H1 (cell line): ENCODE measurements around the gene ARID4B. TPM values are rescaled to one million over a fixed set of nuclear protein-coding genes. Genes with fewer than 3 reads are reported as not detected.

ENCODE experiments used
- CTCF ChIA-PET: fragments of 300-600 bp; sonication (Branson Sonifier 250); formaldehyde crosslinking; loops from one replicate; lab custom pipeline; 2021; ENCODE audit not compliant: partially characterized antibody; lab: Charles Lee
- POLR2A ChIA-PET: fragments of 300-600 bp; sonication (Branson Sonifier 250); formaldehyde crosslinking; loops from one replicate; lab custom pipeline; 2021; ENCODE audit warnings: inconsistent platforms; ENCODE audit not compliant: partially characterized antibody; lab: Charles Lee
- DNase-seq, 2 experiments: peaks; one replicate each; pipeline versions ENCODE4 v3.0.0 to v3.0.0-alpha.2; 2010 to 2022; ENCODE audit warnings: low spot score in 2 of 2, low read depth in 1 of 2, mixed read lengths in 1 of 2
- FAIRE-seq: peaks from 2 replicates; lab custom pipeline; 2011; peaks lifted over from hg19 to GRCh38; lab: Jason Lieb, UNC
- H2AFZ ChIP-seq: 2 replicates; pipeline ENCODE4 v1.8.1; 2012; ENCODE audit warnings: low read length, inconsistent platforms
- H2AK5ac ChIP-seq: 2 replicates; pipeline ENCODE4 v1.6.1; 2013; ENCODE audit warnings: low read depth, low read length
- H2BK120ac ChIP-seq: replicated peaks from 2 replicates; pipeline ENCODE3; 2013; ENCODE audit warnings: low read depth, low read length, inconsistent platforms
- H2BK12ac ChIP-seq: 2 replicates; pipeline ENCODE4 v1.6.1; 2013; ENCODE audit warnings: low read depth, low read length
- H2BK15ac ChIP-seq: 2 replicates; pipeline ENCODE4 v1.6.1; 2013; ENCODE audit warnings: low read length
- H2BK20ac ChIP-seq: 2 replicates; pipeline ENCODE4 v1.6.1; 2013; ENCODE audit warnings: low read length
- H2BK5ac ChIP-seq: 2 replicates; pipeline ENCODE4 v1.6.1; 2013; ENCODE audit warnings: low read depth, low read length
- H3K14ac ChIP-seq: 2 replicates; pipeline ENCODE4 v1.6.1; 2013; ENCODE audit warnings: inconsistent platforms; ENCODE audit not compliant: insufficient read length
- H3K18ac ChIP-seq: 2 replicates; pipeline ENCODE4 v1.6.1; 2013; ENCODE audit warnings: low read length; ENCODE audit errors: extremely low read depth
- H3K23ac ChIP-seq: 2 replicates; pipeline ENCODE4 v1.6.1; 2013; ENCODE audit warnings: inconsistent platforms; ENCODE audit not compliant: insufficient read length
- H3K23me2 ChIP-seq: 2 replicates; pipeline ENCODE4 v1.6.1; 2013; ENCODE audit warnings: low read depth, low read length
- H3K27ac ChIP-seq: 2 replicates; pipeline ENCODE4 v1.6.1; 2011; ENCODE audit warnings: low read depth, low read length, inconsistent platforms
- H3K27me3 ChIP-seq, 4 experiments: replicated peaks in 1 of 4; 1 replicate in 1 of 4; 2 replicates in 3 of 4; pipeline versions ENCODE4 v1.6.1 to v1.8.1; 2011 to 2013; ENCODE audit warnings: low read length in 3 of 4, mild to moderate bottlenecking in 3 of 4, inconsistent platforms in 2 of 4, mixed read lengths in 2 of 4, moderate library complexity in 1 of 4; ENCODE audit not compliant: control insufficient read depth in 3 of 4, insufficient read depth in 3 of 4; ENCODE audit errors: extremely low read depth in 1 of 4
- H3K36me3 ChIP-seq, 4 experiments: 2 replicates each; pipeline versions ENCODE4 v1.6.1 to v1.8.1; 2011 to 2013; ENCODE audit warnings: mild to moderate bottlenecking in 4 of 4, low read length in 3 of 4, moderate library complexity in 2 of 4, control low read depth in 1 of 4, inconsistent platforms in 1 of 4; ENCODE audit not compliant: insufficient read depth in 4 of 4, control insufficient read depth in 2 of 4
- H3K4ac ChIP-seq: replicated peaks from 2 replicates; pipeline ENCODE3; 2013; ENCODE audit warnings: low read length, low read depth, mixed read lengths, inconsistent platforms; ENCODE audit not compliant: insufficient read length
- H3K4me1 ChIP-seq, 4 experiments: replicated peaks in 1 of 4; 1 replicate in 1 of 4; 2 replicates in 3 of 4; pipeline versions ENCODE4 v1.6.1 to v1.8.1; 2011 to 2013; ENCODE audit warnings: low read length in 3 of 4, inconsistent platforms in 2 of 4, mixed read lengths in 1 of 4; ENCODE audit not compliant: insufficient read depth in 4 of 4, control insufficient read depth in 3 of 4
- H3K4me2 ChIP-seq, 2 experiments: 2 replicates each; pipeline versions ENCODE4 v1.6.1 to v1.8.1; 2011 to 2013; ENCODE audit warnings: low read depth in 2 of 2, low read length in 2 of 2, control low read depth in 1 of 2, inconsistent platforms in 1 of 2, mild to moderate bottlenecking in 1 of 2; ENCODE audit not compliant: insufficient read depth in 1 of 2
- H3K4me3 ChIP-seq, 4 experiments: fragments of 200-600, 300-600 bp in 1 of 4; sonication (generic), shearing (Covaris generic), sonication (Bioruptor Twin) in 1 of 4; 2 replicates each; pipeline versions ENCODE4 v1.5.1 to v1.8.1; 2011 to 2016; ENCODE audit warnings: low read length in 4 of 4, low read depth in 3 of 4, control low read depth in 2 of 4, inconsistent platforms in 2 of 4, mild to moderate bottlenecking in 2 of 4, mixed read lengths in 1 of 4, moderate library complexity in 1 of 4; ENCODE audit not compliant: insufficient read depth in 2 of 4; ENCODE audit errors: extremely low read depth in 1 of 4
- H3K56ac ChIP-seq: replicated peaks from 2 replicates; pipeline ENCODE3; 2013; ENCODE audit warnings: low read depth, mild to moderate bottlenecking, mixed read lengths, low read length, inconsistent platforms; ENCODE audit not compliant: insufficient read length
- H3K79me1 ChIP-seq: 2 replicates; pipeline ENCODE4 v1.6.1; 2013; ENCODE audit warnings: low read depth, low read length, control low read depth
- H3K79me2 ChIP-seq, 2 experiments: 2 replicates each; pipeline versions ENCODE4 v1.6.1 to v1.8.1; 2012 to 2013; ENCODE audit warnings: low read length in 2 of 2, mild to moderate bottlenecking in 2 of 2, inconsistent platforms in 1 of 2; ENCODE audit not compliant: insufficient read depth in 2 of 2, control insufficient read depth in 1 of 2
- H3K9ac ChIP-seq, 4 experiments: replicated peaks in 1 of 4; 1 replicate in 1 of 4; 2 replicates in 3 of 4; pipeline versions ENCODE4 v1.6.1 to v1.8.1; 2011 to 2013; ENCODE audit warnings: low read depth in 3 of 4, low read length in 3 of 4, control low read depth in 2 of 4, mild to moderate bottlenecking in 2 of 4, moderate library complexity in 2 of 4, inconsistent platforms in 1 of 4; ENCODE audit errors: extremely low read depth in 1 of 4
- H3K9me3 ChIP-seq, 2 experiments: 2 replicates each; pipeline versions ENCODE4 v1.6.1 to v1.8.1; 2012 to 2013; ENCODE audit warnings: mild to moderate bottlenecking in 2 of 2, moderate library complexity in 2 of 2, control low read depth in 1 of 2, inconsistent platforms in 1 of 2, low read depth in 1 of 2, low read length in 1 of 2, mixed read lengths in 1 of 2; ENCODE audit not compliant: insufficient read depth in 2 of 2
- H4K20me1 ChIP-seq, 2 experiments: replicated peaks in 1 of 2; 2 replicates each; pipeline versions ENCODE3 to v1.8.1; 2011 to 2013; ENCODE audit warnings: inconsistent platforms in 2 of 2, low read length in 2 of 2, mild to moderate bottlenecking in 1 of 2; ENCODE audit not compliant: insufficient read depth in 2 of 2, control insufficient read depth in 1 of 2
- H4K5ac ChIP-seq: 2 replicates; pipeline ENCODE4 v1.6.1; 2013; ENCODE audit warnings: low read length, low read depth, mixed read lengths, inconsistent platforms; ENCODE audit not compliant: insufficient read length
- H4K8ac ChIP-seq: 2 replicates; pipeline ENCODE4 v1.8.0; 2013; ENCODE audit warnings: mild to moderate bottlenecking, moderate library complexity, low read length, inconsistent platforms; ENCODE audit not compliant: insufficient read depth; ENCODE audit errors: extremely low read depth
- H4K91ac ChIP-seq: replicated peaks from 2 replicates; pipeline ENCODE3; 2013; ENCODE audit warnings: low read length, mixed read lengths, inconsistent platforms; ENCODE audit not compliant: insufficient read length
- HDAC2 ChIP-seq, 2 experiments: fragments of 300-600 bp in 1 of 2; sonication (generic) in 1 of 2; IDR thresholded peaks; 2 replicates each; pipeline ENCODE4 v1.6.1; 2011 to 2012; ENCODE audit warnings: low read depth in 2 of 2, low read length in 2 of 2, mild to moderate bottlenecking in 2 of 2, moderate library complexity in 2 of 2, borderline replicate concordance in 1 of 2, inconsistent platforms in 1 of 2
- KDM5A ChIP-seq: fragments of 200-600 bp; IDR thresholded peaks from 2 replicates; pipeline ENCODE4 v1.7.1; 2012; ENCODE audit warnings: mild to moderate bottlenecking, low read length, inconsistent platforms, mixed read lengths
- WGBS, 2 experiments: shearing (Covaris generic) in 1 of 2; methylation state at CpG; one replicate each; pipeline versions ENCODE4 v1.1.6 to v1.1.7; 2013 to 2015; ENCODE audit warnings: low lambda C conversion rate in 2 of 2, mixed read lengths in 2 of 2, inconsistent platforms in 1 of 2, low coverage in 1 of 2, missing lambda C conversion rate in 1 of 2; ENCODE audit not compliant: insufficient replicate concordance in 2 of 2, insufficient coverage in 1 of 2, insufficient read length in 1 of 2; ENCODE audit errors: extremely low coverage in 1 of 2, missing lambda C conversion rate in 1 of 2; 5-methylcytosine and 5-hydroxymethylcytosine counted together
- polyA plus RNA-seq, 7 experiments: library from polyadenylated mRNA; depleted of rRNA in 3 of 7; stranded (reverse) in 5 of 7; unstranded in 2 of 7; fragments of >200 nt in 5 of 7; fragments of 200-250 nt in 2 of 7; gene quantifications; 1 replicate in 5 of 7; 2 replicates in 1 of 7; 4 replicates in 1 of 7; pipeline versions ENCODE4 v1.2.1 to v1.2.3, GENCODE V29; 2011 to 2013; ENCODE audit warnings: missing spikeins in 2 of 7, mixed read lengths in 2 of 7
- total RNA-seq: library from RNA; stranded (reverse); fragmentation: NEBNext Ultra II Directional; extraction: Animal tissue kit (Norgen Biotek cat#: 25700); gene quantifications from 2 replicates; pipeline ENCODE4 v1.2.1, GENCODE V29; 2021
- TF ChIP-seq, protein P1 (sequence below), 3 experiments: IDR thresholded peaks; 1 replicate in 2 of 3; 2 replicates in 1 of 3; pipeline versions ENCODE4 v1.5.1 to v1.6.1; 2011; ENCODE audit warnings: low read length in 3 of 3, mild to moderate bottlenecking in 3 of 3, inconsistent platforms in 2 of 3, low read depth in 1 of 3, moderate library complexity in 1 of 3; ENCODE audit not compliant: insufficient read depth in 1 of 3; ENCODE audit errors: control extremely low read depth in 1 of 3

Gene ARID4B
- total and polyA plus RNA-seq, 2 of the 8 experiments (the other 6 are each of a cell fraction or from before 2014, with no cell fraction given), result 5.1 to 28.8 TPM

DNA sequence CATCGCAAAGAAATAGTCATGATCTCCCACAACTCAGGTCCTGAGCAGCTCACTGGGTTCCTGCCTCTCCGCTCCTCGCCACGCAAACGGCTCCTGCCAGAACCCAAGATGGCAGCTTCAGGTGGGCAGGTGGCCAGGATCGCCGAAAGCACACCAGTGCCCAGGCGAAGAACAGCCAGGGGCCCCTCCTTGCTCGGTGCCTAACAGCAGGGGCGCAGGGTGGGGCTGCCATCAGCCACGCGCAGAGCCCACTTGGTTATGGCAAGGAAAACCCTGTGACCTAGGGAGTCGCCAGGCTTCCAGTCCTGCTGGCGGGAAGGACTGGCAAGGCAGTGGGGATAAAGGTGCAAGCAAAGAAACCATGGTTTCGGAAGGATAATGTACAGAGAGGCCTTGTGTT, 47.5 kb downstream of the ARID4B start:
- ChIA-PET CTCF (interaction anchor here (0.8 kb wide), 1 partner anchor 77 kb away, joined by 3 read pairs; no protein-coding TSS in a partner anchor), POLR2A (interaction anchor here (1.3 kb wide), 1 partner anchor 48 kb away, joined by 8 read pairs; the partner anchor contains the start of genes ARID4B and GGPS1)
- Histone ChIP-seq H3K4me1 (peaks cover 0 to 17% (median 5%) of the 10 kb centered on the region in 4 experiments; a peak in 5 of 7 replicates), H3K4ac (no peak overlapping the region), H2BK12ac (no peak overlapping the region), H4K91ac (no peak overlapping the region), H3K27ac (no peak overlapping the region), H3K27me3 (no peaks in the 10 kb centered on the region), H3K23ac (no peak overlapping the region), H3K23me2 (no peaks in the 10 kb centered on the region), H2BK15ac (no peak overlapping the region), H3K9me3 (no peaks in the 10 kb centered on the region), H2BK120ac (no peak overlapping the region), H2AFZ (no peak overlapping the region), H3K18ac (no peak overlapping the region), H3K9ac (no peak overlapping the region), H3K4me3 (no peak overlapping the region), H3K79me2 (peaks cover 10 to 97% of the 10 kb centered on the region in 2 experiments; a peak in 3 of 4 replicates), H3K79me1 (peaks cover 8% of the 10 kb centered on the region), H4K20me1 (peaks cover 14 to 18% of the 10 kb centered on the region in 2 experiments), H4K5ac (no peak overlapping the region), H2BK20ac (no peak overlapping the region), H3K4me2 (no peak overlapping the region), H2AK5ac (no peak overlapping the region), H4K8ac (no peak overlapping the region), H3K56ac (no peak overlapping the region), H3K14ac (no peak overlapping the region), H2BK5ac (no peak overlapping the region), H3K36me3 (no peaks in the 10 kb centered on the region)
- FAIRE-seq (no peak), DNase-seq (no peak)
- 89% methylated on average over 15 of the region's 15 CpGs; no CpG with 5 or more reads in 1 of the 2 experiments for WGBS, 2 experiments
- TF ChIP-seq KDM5A, result no peak
- TF ChIP-seq, protein P1, sequence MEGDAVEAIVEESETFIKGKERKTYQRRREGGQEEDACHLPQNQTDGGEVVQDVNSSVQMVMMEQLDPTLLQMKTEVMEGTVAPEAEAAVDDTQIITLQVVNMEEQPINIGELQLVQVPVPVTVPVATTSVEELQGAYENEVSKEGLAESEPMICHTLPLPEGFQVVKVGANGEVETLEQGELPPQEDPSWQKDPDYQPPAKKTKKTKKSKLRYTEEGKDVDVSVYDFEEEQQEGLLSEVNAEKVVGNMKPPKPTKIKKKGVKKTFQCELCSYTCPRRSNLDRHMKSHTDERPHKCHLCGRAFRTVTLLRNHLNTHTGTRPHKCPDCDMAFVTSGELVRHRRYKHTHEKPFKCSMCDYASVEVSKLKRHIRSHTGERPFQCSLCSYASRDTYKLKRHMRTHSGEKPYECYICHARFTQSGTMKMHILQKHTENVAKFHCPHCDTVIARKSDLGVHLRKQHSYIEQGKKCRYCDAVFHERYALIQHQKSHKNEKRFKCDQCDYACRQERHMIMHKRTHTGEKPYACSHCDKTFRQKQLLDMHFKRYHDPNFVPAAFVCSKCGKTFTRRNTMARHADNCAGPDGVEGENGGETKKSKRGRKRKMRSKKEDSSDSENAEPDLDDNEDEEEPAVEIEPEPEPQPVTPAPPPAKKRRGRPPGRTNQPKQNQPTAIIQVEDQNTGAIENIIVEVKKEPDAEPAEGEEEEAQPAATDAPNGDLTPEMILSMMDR (IDR thresholded peaks at IDR 0.05; ENCODE audit: control extremely low read depth in 1 of 3, insufficient read depth in 1 of 3, low read depth in 1 of 3, low read length in 3 of 3), result no peak
- TF ChIP-seq HDAC2 (IDR thresholded peaks at IDR 0.05; ENCODE audit: borderline replicate concordance in 1 of 2, low read depth in 2 of 2, low read length in 2 of 2), result no peak
